Measurements from ENCODE around the gene TF. TPM values are rescaled to one million over a fixed set of nuclear protein-coding genes. Genes with fewer than 3 reads are reported as not detected.

The TF gene
- total and polyA plus RNA-seq, 7 donors: 0.10 to 6.6 (median 1.0) TPM

GRCh38 chr3:133709139-133709750, 36.9 kb upstream of the TF start:
- Histone ChIP-seq H3K36me3 (ENCODE audit: insufficient read depth in 1 of 2, low read depth in 1 of 2) (no peaks in the 10 kb centered on the region), H3K4me3 (no peak overlapping the region), H3K9me3 (no peaks in the 10 kb centered on the region), H3K4me1 (no peaks in the 10 kb centered on the region), H3K27me3 (ENCODE audit: insufficient read depth in 3 of 3, low read length in 2 of 3) (peaks cover 0 to 4% (median 0%) of the 10 kb centered on the region in 3 donors), H3K27ac (no peak overlapping the region)
- ATAC-seq (no peak), DNase-seq (no peak)
- 56 to 73% (median 71%) methylated on average over 3 of the region's 3 CpGs for WGBS, 3 donors
- TF ChIP-seq CTCF (IDR thresholded peaks at IDR 0.05): no peak
- intact Hi-C loops (cut with DNase I): no loop called here

DNA sequence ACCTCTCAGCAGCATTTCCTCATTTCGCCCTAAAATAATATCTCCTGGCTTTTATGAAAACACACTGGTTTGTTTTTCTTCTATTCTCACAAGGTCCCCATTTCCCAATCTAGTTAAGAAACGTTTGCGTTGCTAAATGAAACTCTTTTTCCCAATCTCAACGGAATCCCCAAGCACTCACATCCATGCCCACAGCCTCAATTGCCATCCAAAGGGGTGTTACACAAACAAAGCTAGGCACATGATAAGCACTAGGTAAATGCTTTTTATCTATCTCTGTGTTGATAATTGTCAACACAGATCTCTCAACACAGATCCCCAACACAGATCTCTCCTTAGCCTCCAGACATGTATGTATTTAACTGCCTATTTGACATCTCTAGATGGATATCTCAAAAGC, 35.2 kb upstream of the TF start:
- Histone ChIP-seq H3K4me3 (no peak overlapping the region), H3K9me3 (no peaks in the 10 kb centered on the region), H3K4me1 (no peaks in the 10 kb centered on the region), H3K27ac (no peak overlapping the region), H3K36me3 (ENCODE audit: insufficient read depth in 1 of 2, low read depth in 1 of 2) (no peaks in the 10 kb centered on the region), H3K27me3 (ENCODE audit: insufficient read depth in 3 of 3, low read length in 2 of 3) (peaks cover 0 to 4% (median 0%) of the 10 kb centered on the region in 3 donors)
- WGBS, 3 donors: 81 to 89% (median 82%) methylated on average over 4 of the region's 4 CpGs
- ATAC-seq: no peak
- DNase-seq: no peak
- intact Hi-C loops (cut with DNase I): no loop called here
- TF ChIP-seq CTCF (IDR thresholded peaks at IDR 0.05): no peak

GRCh38 chr3:133712017-133712416, 34.2 kb upstream of the TF start:
- DNase-seq (no peak), ATAC-seq (no peak)
- peaks cover 0 to 4% (median 0%) of the 10 kb centered on the region in 3 donors for H3K27me3 ChIP-seq (ENCODE audit: insufficient read depth in 3 of 3, low read length in 2 of 3)
- no peak overlapping the region for H3K4me3 ChIP-seq
- 81 to 90% (median 84%) methylated on average over 5 of the region's 5 CpGs for WGBS, 3 donors
- intact Hi-C loops (cut with DNase I): no loop called here
- no peak for TF ChIP-seq CTCF (IDR thresholded peaks at IDR 0.05)
- no peak overlapping the region for H3K27ac ChIP-seq
- H3K36me3 ChIP-seq (ENCODE audit: insufficient read depth in 1 of 2, low read depth in 1 of 2): no peaks in the 10 kb centered on the region
- no peaks in the 10 kb centered on the region for H3K4me1 ChIP-seq
- no peaks in the 10 kb centered on the region for H3K9me3 ChIP-seq

GRCh38 chr3:133713347-133713746, 32.8 kb upstream of the TF start:
- DNase-seq: no peak
- H3K27me3 ChIP-seq (ENCODE audit: insufficient read depth in 3 of 3, low read length in 2 of 3): peaks cover 0 to 4% (median 0%) of the 10 kb centered on the region in 3 donors
- ATAC-seq: no peak
- TF ChIP-seq CTCF (IDR thresholded peaks at IDR 0.05): no peak
- no peaks in the 10 kb centered on the region for H3K9me3 ChIP-seq
- H3K4me1 ChIP-seq: no peaks in the 10 kb centered on the region
- no peak overlapping the region for H3K27ac ChIP-seq
- intact Hi-C loops (cut with DNase I): no loop called here
- no peaks in the 10 kb centered on the region for H3K36me3 ChIP-seq (ENCODE audit: insufficient read depth in 1 of 2, low read depth in 1 of 2)
- H3K4me3 ChIP-seq: no peak overlapping the region
- 62 to 74% (median 63%) methylated on average over 5 of the region's 5 CpGs for WGBS, 3 donors

DNA sequence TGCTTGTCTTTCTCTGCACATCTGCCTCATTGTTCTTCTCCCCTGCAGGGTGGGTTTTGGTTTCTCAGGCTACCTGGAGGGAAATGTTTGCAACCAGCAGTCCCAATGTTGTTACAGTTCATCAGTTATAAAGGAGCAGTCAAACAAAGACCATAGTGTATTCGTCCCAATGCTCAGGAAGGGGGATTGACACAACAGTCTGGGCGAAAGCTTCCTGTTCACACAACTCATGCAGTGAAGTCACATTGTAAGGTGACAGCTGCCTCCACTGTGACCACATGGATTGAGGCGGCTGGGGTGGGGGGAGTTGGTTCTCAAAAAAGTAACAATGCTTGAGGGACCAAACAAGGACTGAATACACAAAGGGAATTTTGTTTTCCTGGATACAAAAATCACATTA, 28.8 kb upstream of the TF start:
- Histone ChIP-seq H3K9me3 (peaks cover 10% of the 10 kb centered on the region), H3K4me1 (no peaks in the 10 kb centered on the region), H3K27me3 (ENCODE audit: insufficient read depth in 3 of 3, low read length in 2 of 3) (no peaks in the 10 kb centered on the region), H3K27ac (no peak overlapping the region), H3K36me3 (ENCODE audit: insufficient read depth in 1 of 2, low read depth in 1 of 2) (no peaks in the 10 kb centered on the region), H3K4me3 (no peak overlapping the region)
- intact Hi-C loops (cut with DNase I): no loop called here
- no peak for TF ChIP-seq CTCF (IDR thresholded peaks at IDR 0.05)
- DNase-seq (no peak), ATAC-seq (no peak)
- 47 to 69% (median 62%) methylated on average over 3 of the region's 3 CpGs for WGBS, 3 donors

All from psoas muscle (tissue), 8 donors.